Measurements from ENCODE around the gene MYPOP. TPM values are rescaled to one million over a fixed set of nuclear protein-coding genes. Genes with fewer than 3 reads are reported as not detected.

Gene MYPOP
- total and polyA plus RNA-seq, 2 of the 13 experiments (the other 11 are each of a cell fraction or from before 2014, with no cell fraction given) = 2.3 to 2.7 TPM

GRCh38 chr19:45876411-45877197 is 25.8 kb downstream of the MYPOP start (continued):
- TF ChIP-seq SMAD1 (CRISPR knock-in tag; IDR thresholded peaks at IDR 0.05; ENCODE audit: borderline replicate concordance, low read depth) = no peak
- no peak for TF ChIP-seq MIER2 (CRISPR knock-in tag; IDR thresholded peaks at IDR 0.05)
- no peak for TF ChIP-seq ZNF17 (CRISPR knock-in tag; IDR thresholded peaks at IDR 0.05)
- TF ChIP-seq RNF219 (CRISPR knock-in tag; IDR thresholded peaks at IDR 0.05) = no peak
- no peak for TF ChIP-seq GRHL1 (CRISPR knock-in tag; conservative IDR thresholded peaks at IDR 0.05)
- TF ChIP-seq HMG20B (CRISPR knock-in tag; conservative IDR thresholded peaks at IDR 0.05) = peak; percentile 74
- TF ChIP-seq ZNF20 (CRISPR knock-in tag; IDR thresholded peaks at IDR 0.05) = no peak
- peak; percentile 64; the same call in 1 of the 2 replicates for TF ChIP-seq HNF1B (CRISPR knock-in tag; IDR thresholded peaks at IDR 0.05)
- no peak for TF ChIP-seq EZH2 (conservative IDR thresholded peaks at IDR 0.05; ENCODE audit: low read depth, low read length)
- TF ChIP-seq BCL6 (CRISPR knock-in tag; IDR thresholded peaks at IDR 0.05) = peak; percentile 81
- TF ChIP-seq ZNF562 (CRISPR knock-in tag; IDR thresholded peaks at IDR 0.05; ENCODE audit: borderline replicate concordance) = no peak
- TF ChIP-seq ZNF296 (CRISPR knock-in tag; conservative IDR thresholded peaks at IDR 0.05) = no peak
- TF ChIP-seq MXI1 (IDR thresholded peaks at IDR 0.05; ENCODE audit: borderline replicate concordance, low read depth, low read length) = peak; percentile 30; the same call in 1 of the 3 replicates
- TF ChIP-seq IKZF1 (IDR thresholded peaks at IDR 0.05) = no peak
- TF ChIP-seq ZNF570 (CRISPR knock-in tag; IDR thresholded peaks at IDR 0.05; ENCODE audit: borderline replicate concordance) = no peak
- TF ChIP-seq TP53 (CRISPR knock-in tag; conservative IDR thresholded peaks at IDR 0.05) = no peak
- no peak for TF ChIP-seq ZNF143 (CRISPR knock-in tag; IDR thresholded peaks at IDR 0.05)
- TF ChIP-seq FOXO1 (CRISPR knock-in tag; IDR thresholded peaks at IDR 0.05) = peak; percentile 42; the same call in 1 of the 2 replicates
- TF ChIP-seq ZNF367 (CRISPR knock-in tag; IDR thresholded peaks at IDR 0.05; ENCODE audit: borderline replicate concordance) = no peak
- peak; percentile 51 for TF ChIP-seq PHF21A (CRISPR knock-in tag; IDR thresholded peaks at IDR 0.05)
- no peak for TF ChIP-seq GATA4 (IDR thresholded peaks at IDR 0.05; ENCODE audit: borderline replicate concordance, low read depth)
- no peak for TF ChIP-seq PBX3 (CRISPR knock-in tag; IDR thresholded peaks at IDR 0.05; ENCODE audit: borderline replicate concordance)
- peak; percentile 41; the same call in 1 of the 2 replicates for TF ChIP-seq MXD3 (CRISPR knock-in tag; IDR thresholded peaks at IDR 0.05)
